GM10266 (cell line): ENCODE measurements around the gene GPR132.

Source experiments
- DNase-seq: peaks from one replicate; pipeline ENCODE4 v3.0.0; 2012; ENCODE audit errors: extremely low spot score
- CTCF ChIP-seq: IDR thresholded peaks from 2 replicates; pipeline ENCODE4 v1.5.1; 2012; ENCODE audit warnings: mild to moderate bottlenecking, low read depth; ENCODE audit not compliant: control insufficient read depth, insufficient read depth; ENCODE audit errors: missing control alignments

GPR132 gene

GRCh38 chr14:105005329-105005928, 59.8 kb downstream of the GPR132 start:
- DNase-seq = no peak
- TF ChIP-seq CTCF = no peak
